ENCODE data around the gene GRXCR2. TPM values are rescaled to one million over a fixed set of nuclear protein-coding genes. Genes with fewer than 3 reads are reported as not detected.

Gene GRXCR2
- polyA plus RNA-seq, 1 donor (not counting 4 experiments of a cell fraction or from before 2014, with no cell fraction given) = 0.03 TPM

DNA sequence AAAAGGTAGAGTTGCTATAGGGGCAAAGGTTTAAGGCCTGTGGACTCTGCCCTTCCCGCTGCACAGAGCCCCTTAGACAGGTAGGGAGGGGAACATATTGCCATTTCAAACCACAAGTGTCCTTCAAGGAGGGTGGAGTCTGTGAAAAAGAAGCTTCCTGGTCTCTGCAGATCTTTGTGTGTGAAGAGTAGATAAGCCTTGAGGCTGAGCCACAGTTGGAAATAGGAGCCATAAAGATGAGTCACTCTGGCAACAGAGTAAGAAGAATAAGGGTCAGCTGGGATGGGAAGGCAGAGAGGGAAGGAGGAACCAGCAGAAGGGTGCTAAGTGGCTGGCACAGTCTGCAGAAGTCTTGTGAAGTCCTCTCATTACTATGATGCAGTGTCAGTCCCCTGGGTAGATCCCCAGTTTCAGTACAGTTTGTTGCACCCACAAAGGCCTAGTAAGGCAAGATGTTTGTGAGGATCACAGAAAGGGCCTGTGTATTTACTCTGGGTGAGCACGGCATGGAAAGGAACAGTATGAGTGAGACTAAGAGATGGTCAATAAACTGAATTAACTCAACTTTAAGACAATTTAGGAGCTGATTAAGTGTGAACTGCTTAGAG, 18.1 kb downstream of the GRXCR2 start:
- Histone ChIP-seq H4K20me1 (ENCODE audit: control insufficient read depth, extremely low read depth, insufficient read depth, low read length) (no peaks in the 10 kb centered on the region), H3K27me3 (ENCODE audit: control insufficient read depth, extremely low read depth, insufficient read depth, low read length) (no peaks in the 10 kb centered on the region), H3K4me1 (ENCODE audit: control insufficient read depth, extremely low read depth, insufficient read depth, low read length) (peaks cover 22% of the 10 kb centered on the region), H3K9me3 (ENCODE audit: control insufficient read depth, low read depth, low read length) (no peaks in the 10 kb centered on the region), H2AFZ (ENCODE audit: control insufficient read depth, low read length) (peak overlapping the region; percentile 40), H3K27ac (ENCODE audit: control insufficient read depth, insufficient read depth, low read length) (no peak overlapping the region), H3K79me2 (ENCODE audit: control insufficient read depth, insufficient read depth, low read length) (no peaks in the 10 kb centered on the region), H3K9me1 (ENCODE audit: control insufficient read depth, extremely low read depth, insufficient read depth, low read length) (no peaks in the 10 kb centered on the region), H3K4me2 (ENCODE audit: control insufficient read depth, extremely low read depth, insufficient read depth, low read depth, low read length) (peak overlapping the region; percentile 43), H3K4me3 (ENCODE audit: control insufficient read depth in 2 of 3, extremely low read depth in 1 of 3, insufficient read depth in 2 of 3, low read depth in 1 of 3, low read length in 3 of 3) (no peak overlapping the region), H3K36me3 (ENCODE audit: control insufficient read depth in 2 of 2, extremely low read depth in 1 of 2, insufficient read depth in 2 of 2, low read length in 2 of 2) (no peaks in the 10 kb centered on the region), H3K9ac (ENCODE audit: control insufficient read depth, extremely low read depth, insufficient read depth, low read length) (no peak overlapping the region)
- dilution Hi-C loops (cut with MboI; ENCODE audit: extremely low pct_ligation_motif_present, low sequenced_read_pairs) = no loop called here
- FAIRE-seq (peak; percentile 92), DNase-seq (ENCODE audit: low read depth, low spot score) (peak; percentile 57)
- no peak for TF ChIP-seq EZH2 (IDR thresholded peaks at IDR 0.05; ENCODE audit: low read length)
- TF ChIP-seq, protein P1, sequence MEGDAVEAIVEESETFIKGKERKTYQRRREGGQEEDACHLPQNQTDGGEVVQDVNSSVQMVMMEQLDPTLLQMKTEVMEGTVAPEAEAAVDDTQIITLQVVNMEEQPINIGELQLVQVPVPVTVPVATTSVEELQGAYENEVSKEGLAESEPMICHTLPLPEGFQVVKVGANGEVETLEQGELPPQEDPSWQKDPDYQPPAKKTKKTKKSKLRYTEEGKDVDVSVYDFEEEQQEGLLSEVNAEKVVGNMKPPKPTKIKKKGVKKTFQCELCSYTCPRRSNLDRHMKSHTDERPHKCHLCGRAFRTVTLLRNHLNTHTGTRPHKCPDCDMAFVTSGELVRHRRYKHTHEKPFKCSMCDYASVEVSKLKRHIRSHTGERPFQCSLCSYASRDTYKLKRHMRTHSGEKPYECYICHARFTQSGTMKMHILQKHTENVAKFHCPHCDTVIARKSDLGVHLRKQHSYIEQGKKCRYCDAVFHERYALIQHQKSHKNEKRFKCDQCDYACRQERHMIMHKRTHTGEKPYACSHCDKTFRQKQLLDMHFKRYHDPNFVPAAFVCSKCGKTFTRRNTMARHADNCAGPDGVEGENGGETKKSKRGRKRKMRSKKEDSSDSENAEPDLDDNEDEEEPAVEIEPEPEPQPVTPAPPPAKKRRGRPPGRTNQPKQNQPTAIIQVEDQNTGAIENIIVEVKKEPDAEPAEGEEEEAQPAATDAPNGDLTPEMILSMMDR (optimal IDR thresholded peaks at IDR 0.05 in 1 of 3, IDR thresholded peaks at IDR 0.05 in 1 of 3, conservative IDR thresholded peaks at IDR 0.05 in 1 of 3; ENCODE audit: extremely low read depth in 1 of 3, insufficient read depth in 2 of 3, low read length in 3 of 3) = no peak

- Histone ChIP-seq H2AFZ (ENCODE audit: control insufficient read depth, low read length) (no peak overlapping the region), H3K4me2 (ENCODE audit: control insufficient read depth, extremely low read depth, insufficient read depth, low read depth, low read length) (no peak overlapping the region), H3K4me3 (ENCODE audit: control insufficient read depth in 2 of 3, extremely low read depth in 1 of 3, insufficient read depth in 2 of 3, low read depth in 1 of 3, low read length in 3 of 3) (no peak overlapping the region), H4K20me1 (ENCODE audit: control insufficient read depth, extremely low read depth, insufficient read depth, low read length) (no peaks in the 10 kb centered on the region), H3K4me1 (ENCODE audit: control insufficient read depth, extremely low read depth, insufficient read depth, low read length) (peaks cover 27% of the 10 kb centered on the region), H3K9me1 (ENCODE audit: control insufficient read depth, extremely low read depth, insufficient read depth, low read length) (no peaks in the 10 kb centered on the region), H3K27ac (ENCODE audit: control insufficient read depth, insufficient read depth, low read length) (no peak overlapping the region), H3K79me2 (ENCODE audit: control insufficient read depth, insufficient read depth, low read length) (no peaks in the 10 kb centered on the region), H3K36me3 (ENCODE audit: control insufficient read depth in 2 of 2, extremely low read depth in 1 of 2, insufficient read depth in 2 of 2, low read length in 2 of 2) (no peaks in the 10 kb centered on the region), H3K9me3 (ENCODE audit: control insufficient read depth, low read depth, low read length) (no peaks in the 10 kb centered on the region), H3K27me3 (ENCODE audit: control insufficient read depth, extremely low read depth, insufficient read depth, low read length) (no peaks in the 10 kb centered on the region), H3K9ac (ENCODE audit: control insufficient read depth, extremely low read depth, insufficient read depth, low read length) (no peak overlapping the region)
- dilution Hi-C loops (cut with MboI; ENCODE audit: extremely low pct_ligation_motif_present, low sequenced_read_pairs) = no loop called here
- no peak for FAIRE-seq
- TF ChIP-seq, protein P1 (optimal IDR thresholded peaks at IDR 0.05 in 1 of 3, IDR thresholded peaks at IDR 0.05 in 1 of 3, conservative IDR thresholded peaks at IDR 0.05 in 1 of 3; ENCODE audit: extremely low read depth in 1 of 3, insufficient read depth in 2 of 3, low read length in 3 of 3) = no peak
- TF ChIP-seq EZH2 (IDR thresholded peaks at IDR 0.05; ENCODE audit: low read length) = no peak
- no peak for DNase-seq (ENCODE audit: low read depth, low spot score)
Measured at GRCh38 chr5:145853781-145854376, 18.9 kb downstream of the GRXCR2 start.
